ENCODE measurements around the gene ASS1.

Gene ASS1

DNA sequence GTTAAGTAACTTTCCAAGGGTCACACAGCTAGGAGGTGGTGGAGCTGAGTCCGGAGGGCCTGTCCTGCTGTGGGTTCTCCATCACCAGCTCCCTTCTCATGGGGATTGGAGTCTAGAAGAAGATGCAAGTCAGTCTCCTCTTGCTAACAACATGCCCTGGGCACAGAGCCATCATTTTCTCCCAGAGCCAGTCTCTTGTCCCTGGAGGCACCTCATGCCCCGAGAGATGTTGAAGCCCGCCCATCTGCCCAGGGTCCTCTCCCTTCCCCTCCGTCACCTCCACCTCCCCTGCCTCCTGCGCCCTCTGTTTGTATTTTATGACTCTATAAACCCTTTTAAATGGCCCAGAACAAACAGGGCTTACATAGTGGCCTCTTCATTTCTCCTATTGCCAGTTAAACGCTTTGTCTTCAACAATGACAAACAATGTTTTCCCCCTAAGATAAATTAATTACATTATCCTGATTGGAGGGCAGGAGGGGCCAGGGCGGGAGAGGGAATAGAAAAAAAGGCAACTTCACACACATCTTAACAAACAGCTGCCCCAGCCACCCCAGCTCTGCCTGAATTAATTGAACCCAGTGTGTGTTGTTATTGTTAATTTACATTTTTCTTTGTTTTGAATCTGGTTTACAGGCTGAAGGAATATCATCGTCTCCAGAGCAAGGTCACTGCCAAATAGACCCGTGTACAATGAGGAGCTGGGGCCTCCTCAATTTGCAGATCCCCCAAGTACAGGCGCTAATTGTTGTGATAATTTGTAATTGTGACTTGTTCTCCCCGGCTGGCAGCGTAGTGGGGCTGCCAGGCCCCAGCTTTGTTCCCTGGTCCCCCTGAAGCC, 55.8 kb downstream of the ASS1 start:
- no peak for DNase-seq

DNA sequence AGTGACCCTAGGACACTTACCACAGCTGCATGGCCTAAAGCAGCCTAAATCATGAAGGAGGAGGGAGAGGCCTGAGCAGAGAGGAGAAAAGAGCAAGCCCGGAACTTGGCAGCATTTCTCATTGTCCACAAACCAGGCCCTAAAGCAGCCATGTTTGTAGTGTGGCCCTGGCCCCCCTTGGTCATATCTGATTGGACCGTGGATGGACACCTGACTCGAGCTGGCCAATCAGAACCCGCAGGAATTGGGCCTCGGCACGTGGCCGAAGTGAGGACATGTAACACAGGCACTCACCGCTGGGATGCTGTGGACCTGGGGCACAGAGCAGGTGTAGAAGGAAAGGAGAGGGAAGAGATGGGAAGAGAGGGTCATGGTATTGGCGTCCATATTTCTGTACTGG, 56.9 kb downstream of the ASS1 start:
- no peak for DNase-seq

DNA sequence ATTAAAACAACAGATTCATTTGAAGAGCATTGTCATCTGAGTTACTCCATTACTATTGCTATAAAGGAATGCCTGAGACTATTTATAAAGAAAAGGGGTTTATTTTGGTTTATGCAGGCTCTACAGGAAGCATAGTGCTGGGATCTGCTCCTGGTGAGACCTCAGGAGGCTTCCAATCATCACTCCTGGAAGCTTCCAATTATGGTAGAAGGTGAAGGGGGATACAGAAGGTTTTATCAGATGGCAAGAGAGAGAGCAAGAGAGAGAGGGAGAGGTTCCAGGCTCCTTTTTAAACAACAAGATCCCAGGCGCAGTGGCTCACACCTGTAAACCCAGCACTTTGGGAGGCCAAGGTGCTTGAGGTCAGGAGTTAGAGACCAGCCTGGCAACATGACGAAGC, 63.5 kb downstream of the ASS1 start:
- no peak for DNase-seq

DNA sequence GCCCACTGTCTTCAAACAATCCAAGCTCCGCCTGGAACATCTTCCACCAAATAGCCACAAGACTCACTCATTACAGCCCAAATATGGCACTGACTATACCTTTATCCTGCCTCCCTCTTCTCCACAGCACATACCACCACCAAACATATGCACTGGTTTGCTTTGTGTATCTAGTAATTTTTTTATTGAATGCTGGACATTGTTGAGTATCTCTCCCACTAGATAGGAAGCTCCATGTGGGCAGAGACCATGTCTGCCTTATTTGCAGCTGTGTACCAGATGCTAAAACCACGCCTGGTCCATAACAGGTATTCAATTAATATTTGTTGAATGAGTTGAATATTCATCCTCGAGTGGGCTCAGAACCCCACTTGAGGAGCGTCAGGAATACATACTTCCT, 67.4 kb downstream of the ASS1 start:
- no peak for DNase-seq

DNA sequence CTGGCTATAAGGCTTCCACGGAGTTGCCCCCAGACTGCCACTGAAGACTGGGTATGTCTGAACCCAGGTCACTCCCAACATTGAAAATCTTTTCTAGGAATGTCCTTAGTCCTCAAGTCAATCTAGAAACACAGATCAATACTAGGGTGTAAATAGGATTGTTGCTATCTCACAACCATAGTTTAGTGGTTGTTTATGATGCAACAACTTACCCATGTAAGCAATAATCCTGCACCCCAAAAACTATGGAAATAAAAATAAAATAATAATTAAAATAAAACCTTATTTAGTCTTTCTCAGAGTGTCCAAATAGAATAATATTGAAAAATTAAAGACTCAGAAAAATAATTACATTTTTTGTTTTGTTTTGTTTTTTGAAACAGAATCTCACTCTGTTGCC, 68.3 kb downstream of the ASS1 start:
- no peak for DNase-seq

DNA sequence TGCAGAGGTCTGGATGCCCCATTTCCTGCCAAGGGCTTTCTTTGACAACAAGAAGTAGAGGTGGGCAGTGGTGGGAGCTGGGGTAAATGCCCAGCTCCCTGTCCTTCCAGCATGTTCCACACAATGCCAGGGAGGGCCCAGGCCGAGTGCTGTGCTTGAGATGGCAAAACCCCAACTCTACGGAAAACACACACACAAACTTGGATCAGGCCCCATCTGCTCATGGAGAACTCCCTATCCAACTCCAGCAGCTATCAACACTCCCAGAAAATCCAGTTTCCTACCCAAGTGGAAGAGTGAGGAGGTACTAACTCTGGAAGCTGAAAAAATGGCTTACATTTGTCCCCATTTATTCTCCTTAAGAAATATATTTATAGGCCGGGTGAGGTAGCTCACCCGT, 73.5 kb downstream of the ASS1 start:
- no peak for DNase-seq

DNA sequence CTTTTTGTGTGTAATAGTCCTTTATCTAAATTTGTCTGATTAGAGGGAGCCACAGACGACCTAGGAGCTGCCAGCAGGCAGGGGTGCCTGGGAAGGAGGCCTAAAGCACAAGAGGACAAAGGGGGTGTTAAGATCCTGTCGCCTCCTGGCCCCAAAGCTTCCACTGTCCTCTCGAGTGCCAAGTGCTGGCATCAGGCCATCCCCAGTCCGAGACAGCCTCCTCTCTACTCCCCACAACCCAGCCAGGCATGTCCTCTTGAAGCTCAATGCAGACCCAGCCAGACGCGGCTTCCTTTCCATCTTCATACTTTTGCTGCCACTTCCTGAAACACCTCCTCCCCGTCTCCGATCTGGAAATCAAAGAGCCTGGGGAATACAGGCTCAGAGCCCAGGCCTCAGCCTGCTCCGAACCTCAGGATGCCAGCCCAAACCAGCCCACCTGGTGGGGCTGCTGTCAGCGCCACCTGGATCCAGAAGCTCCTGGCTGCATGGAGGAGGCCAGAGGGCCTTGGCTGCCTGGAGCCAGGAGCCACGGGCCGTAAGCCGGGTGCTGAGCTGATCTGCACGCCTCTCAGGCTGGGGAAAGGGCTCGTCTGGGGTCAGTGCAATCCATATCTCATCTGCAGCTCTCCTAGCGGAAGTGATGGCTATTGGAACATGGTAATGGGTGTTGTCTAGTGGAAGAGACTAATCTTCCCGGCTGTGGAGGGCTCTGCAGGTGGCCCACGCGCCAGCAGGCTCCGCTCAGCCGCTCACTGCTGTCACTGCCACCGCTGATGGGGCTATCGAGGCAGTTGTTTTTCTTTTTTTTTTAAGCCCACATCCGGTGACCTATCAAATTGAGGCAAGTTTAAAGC, 74.4 kb downstream of the ASS1 start:
- DNase-seq, result no peak

DNA sequence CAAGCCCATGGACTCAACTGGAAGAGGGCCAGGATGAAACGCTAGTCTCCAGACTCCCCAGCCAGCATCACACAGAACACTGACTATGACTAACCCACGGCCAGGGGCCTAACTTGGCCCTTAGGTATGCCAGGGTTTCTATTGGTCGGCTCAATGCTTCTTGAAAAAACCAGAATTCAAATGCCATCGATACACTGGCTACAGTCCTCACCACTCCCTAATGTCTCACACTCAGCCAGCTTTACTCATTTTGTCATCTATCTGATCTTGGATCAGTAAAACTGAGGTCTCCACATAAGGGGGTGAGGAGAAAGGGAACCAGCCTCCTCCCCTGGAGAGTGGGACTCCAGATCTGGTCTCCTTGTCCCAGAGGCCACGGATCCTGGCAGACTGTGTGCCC, 75.2 kb downstream of the ASS1 start:
- DNase-seq, result no peak

DNA sequence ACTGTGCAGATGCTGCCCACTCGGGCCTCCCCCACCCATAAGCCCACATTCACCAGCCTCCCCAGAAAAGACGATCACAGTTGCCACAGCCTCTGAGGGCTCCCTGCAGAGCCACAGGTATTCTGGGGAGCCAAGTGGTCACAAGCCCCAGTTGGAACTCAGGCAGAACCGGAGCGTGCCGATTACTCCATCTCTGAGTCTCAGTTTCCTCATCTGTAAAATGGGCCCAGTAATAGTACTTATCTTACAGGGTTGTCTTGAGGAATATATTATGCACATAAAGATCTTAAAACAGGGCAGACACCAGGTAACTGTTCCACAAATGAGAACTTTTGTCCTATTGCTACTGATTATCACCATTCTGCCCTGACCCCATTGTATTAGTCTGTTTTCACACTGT, 77.0 kb downstream of the ASS1 start:
- DNase-seq, result no peak

DNA sequence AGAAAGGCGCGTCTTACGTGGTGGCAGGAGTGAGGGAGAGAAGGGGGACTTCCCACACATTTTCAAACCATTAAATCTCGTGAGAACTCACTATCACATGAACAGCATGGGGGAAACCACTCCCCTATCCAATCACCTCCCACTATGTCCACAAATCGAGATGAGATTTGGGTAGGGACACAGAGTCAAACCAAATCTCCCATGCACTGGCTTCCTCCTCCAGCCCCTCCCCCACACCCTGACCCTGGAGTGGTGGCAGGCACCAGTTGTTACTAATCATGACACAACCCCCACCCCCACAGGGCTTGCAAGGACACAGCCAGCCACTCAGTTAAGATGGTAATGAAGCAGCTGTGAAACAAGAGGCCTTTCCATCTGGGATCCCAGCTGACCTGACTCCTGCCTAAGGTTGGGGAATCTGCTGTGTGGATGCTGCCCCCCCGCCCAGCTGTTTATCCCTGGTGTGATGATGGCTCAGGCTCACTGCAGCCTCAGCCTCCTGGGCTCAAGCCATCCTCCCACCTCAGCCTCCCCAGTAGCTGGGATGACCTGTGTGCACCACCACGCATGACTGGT, 77.6 kb downstream of the ASS1 start:
- DNase-seq, result peak; percentile 37

DNA sequence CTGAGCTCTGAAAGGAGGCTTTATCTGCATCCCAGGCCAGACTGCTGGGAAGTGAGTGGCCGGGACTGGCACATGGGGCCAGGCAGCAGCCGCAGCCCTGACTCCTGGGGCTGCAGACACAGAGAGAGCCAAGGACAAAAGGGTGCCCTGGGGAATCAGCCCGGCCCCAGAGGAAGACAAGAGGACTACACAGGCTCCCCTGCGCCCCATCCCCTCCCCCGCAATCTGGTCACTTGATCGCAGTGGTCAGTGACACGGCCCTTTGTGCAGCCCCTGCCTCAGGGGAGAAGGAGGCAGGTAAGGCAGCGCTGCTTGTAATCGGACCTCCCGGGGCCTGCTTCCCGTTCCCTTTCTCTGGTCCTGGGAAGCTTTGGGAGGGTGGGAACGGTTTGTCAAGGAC, 79.2 kb downstream of the ASS1 start:
- DNase-seq, result no peak

DNA sequence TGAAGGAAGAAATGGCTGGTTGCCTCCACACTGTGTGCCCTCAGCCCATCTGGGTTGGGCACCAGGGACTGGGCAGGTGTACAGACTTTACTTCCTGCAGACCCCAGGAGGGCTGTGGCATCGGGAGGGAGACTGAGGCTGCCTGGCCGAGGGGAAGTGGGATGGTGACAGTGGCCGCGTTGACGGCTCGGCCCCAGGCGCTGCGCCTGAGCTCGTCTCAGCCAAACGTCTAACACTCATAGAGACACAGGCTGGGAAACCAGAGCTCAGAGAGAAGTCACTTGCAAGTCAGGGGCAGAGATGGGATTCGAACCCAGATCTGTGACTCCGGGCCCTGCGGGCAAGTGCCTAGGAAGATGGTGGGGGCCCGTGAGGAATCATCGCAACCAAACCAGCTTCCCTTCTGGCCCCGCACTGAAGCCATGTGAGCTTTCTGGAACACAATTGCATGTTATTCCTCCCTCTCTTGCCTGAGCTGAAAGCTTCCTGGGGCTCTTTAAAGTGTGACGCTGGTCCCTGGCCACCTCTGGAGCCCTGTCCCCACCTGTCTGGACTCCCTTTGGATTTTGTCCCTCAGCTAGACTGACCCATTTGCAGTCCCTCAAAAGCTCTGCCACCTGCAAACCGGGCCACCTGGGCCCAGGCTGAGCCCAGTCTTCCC, 81.6 kb downstream of the ASS1 start:
- no peak for DNase-seq

DNA sequence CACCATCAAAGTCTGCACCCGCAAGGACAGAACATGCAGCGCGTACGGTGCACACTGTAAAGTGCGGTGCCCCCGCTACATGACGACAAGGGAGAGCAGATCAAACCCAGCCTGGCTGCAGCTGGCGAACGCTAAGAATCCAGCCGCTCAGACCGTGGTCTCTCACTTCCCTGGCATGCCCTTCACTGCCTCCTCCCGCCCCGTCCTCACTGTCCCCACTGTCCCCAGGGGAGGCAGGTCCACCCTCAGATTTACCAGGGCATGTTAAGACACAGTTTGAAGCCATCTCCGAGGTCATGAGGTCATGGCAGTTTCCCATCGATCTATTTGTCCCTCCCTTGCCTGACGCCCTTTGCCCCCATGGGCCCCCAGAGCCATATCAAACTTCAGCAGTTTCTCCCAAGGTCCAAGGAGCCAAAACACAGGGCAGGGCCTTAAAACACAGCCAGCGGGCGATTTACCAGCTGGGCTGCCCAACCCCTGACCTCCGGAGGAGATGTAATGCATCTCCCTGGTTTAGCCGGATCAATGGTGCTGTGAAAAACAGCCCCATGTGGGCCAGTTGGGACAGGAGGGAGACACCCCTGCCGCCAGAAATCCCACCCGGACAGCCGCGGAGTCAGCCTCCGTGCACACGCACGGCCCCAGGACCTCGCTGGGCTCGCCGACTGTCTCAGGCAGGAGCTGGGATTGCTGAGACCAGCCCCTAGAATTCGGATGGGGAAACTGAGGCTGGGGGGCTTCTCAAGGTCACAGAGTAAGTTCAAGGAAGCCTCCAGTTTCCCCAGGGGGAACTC, 82.3 kb downstream of the ASS1 start:
- no peak for DNase-seq

DNA sequence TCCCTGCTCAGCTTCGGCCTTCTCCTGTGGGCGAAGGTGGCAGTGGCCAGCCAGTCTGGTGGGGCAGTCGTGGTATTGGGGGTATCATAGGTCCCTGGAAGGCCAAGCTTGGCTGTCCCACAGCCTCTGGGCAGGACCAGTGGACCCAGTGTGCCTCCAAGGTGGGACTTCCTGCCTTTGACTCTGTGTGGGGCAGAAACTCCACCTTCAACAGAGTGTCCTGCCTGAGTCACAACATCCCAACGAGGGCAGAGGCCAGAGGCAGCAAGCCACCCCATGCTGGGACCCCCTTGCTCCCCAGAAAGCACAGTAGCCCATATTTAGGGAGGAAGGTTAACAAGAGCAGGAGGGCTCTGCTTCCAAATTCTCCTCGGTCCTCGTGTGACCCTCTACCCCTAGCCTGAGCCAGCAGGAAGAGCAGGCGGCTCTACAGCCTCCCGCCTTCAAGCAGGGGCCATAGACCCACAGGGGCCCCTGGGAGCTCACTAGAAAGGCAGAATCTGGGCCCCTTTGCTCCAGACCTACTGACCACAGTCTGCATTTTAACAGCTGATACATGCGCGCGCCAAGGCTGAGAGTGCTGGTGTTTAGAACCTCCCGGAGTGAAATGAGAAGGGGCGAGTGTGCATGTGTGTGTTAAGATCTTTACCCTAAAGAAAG, 83.0 kb downstream of the ASS1 start:
- DNase-seq, result no peak

DNA sequence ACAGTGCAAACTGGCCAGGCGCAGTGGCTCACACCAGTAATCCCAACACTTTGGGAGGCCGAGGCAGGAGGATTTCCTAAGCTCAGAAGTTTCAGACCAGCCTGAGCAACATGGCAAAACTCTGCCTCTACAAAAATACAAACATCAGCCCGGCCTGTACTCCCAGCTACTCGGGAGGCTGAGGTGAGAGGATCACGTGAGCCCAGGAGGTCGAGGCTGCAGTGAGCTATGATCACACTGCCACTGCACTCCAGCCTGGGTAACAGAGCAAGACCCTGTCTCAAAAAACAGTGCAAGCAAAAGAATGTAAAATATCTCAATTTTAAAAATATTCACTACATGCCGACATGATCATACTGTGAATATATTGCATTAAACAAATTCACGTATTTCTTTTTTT, 83.9 kb downstream of the ASS1 start:
- DNase-seq, result no peak

DNA sequence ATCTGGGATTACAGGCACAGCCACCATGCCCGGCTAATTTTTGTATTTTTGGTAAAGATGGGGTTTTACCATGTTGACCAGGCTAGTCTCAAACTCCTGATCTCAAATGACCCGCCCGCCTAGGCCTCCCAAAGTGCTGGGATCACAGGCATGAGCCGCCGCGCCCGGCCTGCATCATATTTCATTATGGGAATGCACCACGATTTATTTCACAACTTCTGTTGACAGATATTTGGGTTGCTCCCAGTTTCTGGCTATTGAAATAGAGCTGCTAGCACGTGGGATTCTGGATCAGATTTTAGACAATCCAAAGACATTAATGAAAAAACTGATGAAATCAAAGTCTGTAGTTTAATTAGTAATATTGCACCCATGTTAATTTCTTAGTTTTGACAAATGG, 86.2 kb downstream of the ASS1 start:
- no peak for DNase-seq

DNA sequence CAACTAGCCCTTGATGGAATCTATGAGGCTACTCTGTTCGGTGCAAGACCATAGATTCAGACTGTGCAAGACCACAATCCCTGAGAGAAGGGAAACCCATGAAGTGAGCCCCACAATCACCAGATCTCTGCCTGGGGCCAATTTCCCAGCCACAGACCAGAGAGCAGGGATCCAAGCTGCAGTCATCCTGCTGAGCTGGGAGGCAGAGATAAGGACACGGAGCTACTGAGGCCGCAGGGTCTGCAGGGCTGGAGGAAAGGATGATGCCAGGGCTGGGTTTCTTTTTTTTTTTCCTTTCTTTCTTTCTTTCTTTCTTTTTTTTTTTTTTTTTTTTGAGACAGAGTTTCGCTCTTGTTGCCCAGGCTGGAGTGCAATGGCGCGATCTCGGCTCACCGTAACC, 86.9 kb downstream of the ASS1 start:
- no peak for DNase-seq

DNA sequence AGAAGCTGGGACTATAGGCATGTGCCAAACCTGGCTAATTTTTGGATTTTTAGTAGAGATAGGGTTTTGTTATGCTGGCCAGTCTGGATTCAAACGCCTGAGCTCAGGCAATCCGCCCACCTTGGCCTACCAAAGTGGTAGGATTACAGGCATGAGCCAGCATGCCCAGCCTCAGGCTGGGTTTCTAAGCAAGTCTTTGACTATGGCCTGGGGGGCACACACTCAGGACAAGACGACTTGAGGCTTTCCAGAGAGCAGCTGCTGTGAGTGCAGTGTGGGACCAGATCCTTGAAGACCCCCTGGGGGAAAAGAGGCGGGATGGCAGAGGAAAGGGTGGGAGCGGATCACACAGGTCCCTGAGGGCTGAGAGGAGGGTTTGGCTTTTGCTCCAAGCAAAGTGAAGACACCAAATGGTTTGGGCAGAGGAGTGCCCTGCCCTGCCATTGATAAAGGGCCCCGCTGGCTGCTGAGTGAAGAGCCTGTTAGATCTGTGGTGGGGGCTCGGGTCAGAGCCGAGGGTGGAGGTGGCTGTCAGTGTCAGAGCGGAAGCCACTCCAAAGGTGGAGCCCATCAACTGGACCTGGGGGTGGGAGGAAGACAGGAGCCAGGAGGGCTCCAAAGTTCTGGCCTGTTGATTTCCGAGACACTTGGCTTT, 87.8 kb downstream of the ASS1 start:
- DNase-seq, result no peak

DNA sequence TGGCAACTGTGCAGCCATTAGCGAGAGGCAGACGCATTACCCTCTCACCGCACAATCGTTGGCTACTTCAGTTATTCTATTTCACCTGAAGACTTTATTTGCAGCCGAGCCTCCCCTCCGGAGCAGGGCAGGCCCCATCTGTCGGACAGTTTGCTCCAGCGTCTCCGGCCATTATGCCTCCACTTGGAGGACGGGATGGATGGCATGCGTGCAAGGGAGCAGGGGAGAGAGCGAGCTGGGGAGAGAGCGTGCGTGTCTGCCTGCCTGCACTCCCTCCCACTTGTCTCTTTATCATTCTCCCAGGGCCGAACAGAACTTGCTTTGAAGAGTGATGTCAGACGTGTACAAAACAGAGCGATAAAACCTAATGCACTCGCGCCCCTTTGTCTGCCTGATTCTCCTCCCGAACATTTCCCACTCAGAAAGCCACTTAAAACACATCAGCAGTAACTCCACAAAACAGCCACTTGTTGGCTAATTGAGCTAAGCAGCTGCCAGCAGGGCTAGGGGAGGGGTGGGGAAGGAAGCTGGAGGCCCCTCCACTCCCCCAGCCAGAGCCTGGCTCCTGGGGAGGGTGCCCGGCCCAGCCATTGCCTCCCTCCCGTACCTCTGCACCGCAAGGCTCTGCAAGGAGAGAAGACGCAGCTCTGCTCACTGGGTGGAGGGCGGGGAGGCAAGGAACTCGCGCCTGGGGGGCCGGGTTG, 91.2 kb downstream of the ASS1 start:
- DNase-seq, result no peak

DNA sequence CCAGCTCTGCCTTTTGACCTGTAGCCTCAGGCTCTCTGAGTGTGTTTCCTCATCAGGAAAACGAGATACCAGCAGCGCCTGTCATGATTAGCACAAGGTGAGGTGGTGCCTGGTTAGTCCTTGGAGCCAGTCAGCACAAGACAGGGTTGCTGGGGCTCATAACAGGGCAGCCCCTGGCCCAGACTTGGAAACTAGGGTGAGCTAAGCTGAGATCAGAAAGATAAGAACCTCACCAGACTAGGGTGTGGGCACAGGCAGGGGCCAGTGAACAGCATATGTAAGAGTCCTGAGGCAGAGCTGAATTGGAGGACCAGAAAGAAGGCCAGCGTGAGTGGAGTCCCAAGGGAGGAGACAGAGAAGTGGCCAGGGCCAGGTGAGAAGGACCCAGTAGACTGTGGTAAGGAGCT, 91.9 kb downstream of the ASS1 start:
- DNase-seq, result no peak

Measured in stimulated activated CD8-positive, alpha-beta memory T cell treated with anti-CD3 and anti-CD28 coated beads, Interleukin-4, amount 100 ng/mL, for 48 hours (primary cell).